Right forelimb (tissue), 1 donor: Measurements from ENCODE around the gene ACBD5.

Experiments
- DNase-seq: peaks from one replicate; pipeline ENCODE4 v3.0.0-alpha.2; 2018

The ACBD5 gene

DNA sequence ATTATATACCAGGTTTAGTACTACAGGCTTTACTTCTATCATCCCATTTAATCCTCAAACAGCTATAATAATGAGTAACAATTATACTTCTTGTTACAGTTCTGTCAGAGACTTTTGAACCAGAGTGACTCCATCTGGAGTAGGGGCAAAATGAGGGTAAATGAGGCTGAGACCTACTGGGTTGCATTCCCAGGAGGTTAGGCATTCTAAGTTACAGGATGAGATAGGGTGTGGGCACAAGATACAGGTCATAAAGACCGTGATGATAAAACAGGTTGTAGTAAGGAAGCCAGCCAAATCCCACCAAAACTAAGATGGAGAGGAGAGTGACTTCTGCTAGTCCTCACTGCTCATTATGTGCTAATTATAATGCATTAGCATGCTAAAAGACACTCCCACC is 90.3 kb downstream of the ACBD5 start:
- no peak for DNase-seq

DNA sequence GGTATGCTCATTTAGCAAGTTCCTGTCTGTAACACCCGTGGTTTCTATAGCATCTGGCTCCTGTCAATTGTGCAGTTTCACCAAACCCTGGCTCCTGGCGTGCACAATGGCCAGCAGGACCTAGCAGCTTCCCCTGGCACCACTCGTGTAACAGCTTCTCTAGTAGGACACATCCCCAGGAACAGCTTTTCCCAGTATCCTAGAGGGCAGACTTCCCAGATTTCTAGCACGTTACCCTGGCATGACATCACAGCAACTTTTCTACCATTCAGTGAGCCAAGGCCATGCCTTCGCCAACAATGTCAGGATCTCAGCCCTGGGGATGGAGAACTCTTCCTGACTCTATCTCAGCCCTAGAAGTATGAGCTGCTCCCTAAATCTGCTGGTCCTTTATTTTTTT is 92.9 kb downstream of the ACBD5 start:
- no peak for DNase-seq

DNA sequence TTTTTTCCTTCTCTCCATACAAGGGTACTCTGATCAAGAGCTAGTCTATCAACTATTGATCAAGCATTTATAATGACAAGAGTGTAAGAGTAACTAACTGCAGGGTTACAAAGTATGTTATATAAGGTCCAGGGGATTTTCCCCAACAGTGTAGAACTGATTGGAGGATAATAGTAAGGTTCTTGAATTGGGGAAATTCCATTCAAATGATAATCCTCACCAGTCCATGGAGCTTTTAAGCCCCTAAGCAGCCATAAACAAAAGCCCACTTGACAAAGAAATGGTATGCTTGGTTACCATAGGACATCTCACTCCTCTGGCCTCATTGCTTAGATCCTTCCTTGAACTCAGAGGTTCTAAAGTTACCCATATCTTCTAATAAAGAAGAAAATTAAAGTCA is 94.7 kb downstream of the ACBD5 start:
- DNase-seq: no peak
